CD4-positive, alpha-beta T cell treated with Interleukin-4 for 4 hours (primary cell): Measurements from ENCODE around the gene LDLR.
"Not testable (repeated sequence)": the region's sequence is repeated elsewhere in the genome, so short reads cannot be mapped to it uniquely, and the experiment has no call there.

ENCODE experiments used
- DNase-seq: peaks from one replicate; pipeline ENCODE4 v3.0.0-alpha.2; 2020

The LDLR gene

GRCh38 chr19:11076792-11077191 is 12.5 kb upstream of the LDLR start:
- DNase-seq = not testable (repeated sequence)

- no peak for DNase-seq
These were observed 10.4 kb upstream of the LDLR start for GRCh38 chr19:11078893-11079292.

- DNase-seq = no peak
These were observed 9.3 kb upstream of the LDLR start for GRCh38 chr19:11079999-11080398.

- DNase-seq = no peak
These were observed 1.3 kb upstream of the LDLR start for GRCh38 chr19:11087870-11088505.

GRCh38 chr19:11088506-11089253 is 583 bp upstream of the LDLR start:
- DNase-seq = no peak

GRCh38 chr19:11090014-11090263 is 676 bp downstream of the LDLR start:
- DNase-seq = not testable (repeated sequence)

GRCh38 chr19:11090264-11090996 is 1.2 kb downstream of the LDLR start:
- peak; percentile 99 for DNase-seq

GRCh38 chr19:11090997-11091702 is 1.9 kb downstream of the LDLR start:
- DNase-seq = no peak

GRCh38 chr19:11091703-11092153 is 2.5 kb downstream of the LDLR start:
- peak; percentile 89 for DNase-seq

GRCh38 chr19:11092181-11092538 is 2.9 kb downstream of the LDLR start:
- DNase-seq = peak; percentile 95

- no peak for DNase-seq
These were observed 4.5 kb downstream of the LDLR start for GRCh38 chr19:11093689-11094238.

GRCh38 chr19:11094520-11094894 is 5.2 kb downstream of the LDLR start:
- DNase-seq = no peak

GRCh38 chr19:11096210-11096841 is 7.1 kb downstream of the LDLR start:
- DNase-seq = peak; percentile 78

GRCh38 chr19:11097367-11097766 is 8.1 kb downstream of the LDLR start:
- not testable (repeated sequence) for DNase-seq

- DNase-seq = no peak
These were observed 9.1 kb downstream of the LDLR start for GRCh38 chr19:11098327-11098726.

- no peak for DNase-seq
These were observed 9.6 kb downstream of the LDLR start for GRCh38 chr19:11098861-11099260.

GRCh38 chr19:11100049-11100448 is 10.8 kb downstream of the LDLR start:
- DNase-seq = no peak

- DNase-seq = no peak
These were observed 11.8 kb downstream of the LDLR start for GRCh38 chr19:11101057-11101456.

GRCh38 chr19:11102944-11103343 is 13.7 kb downstream of the LDLR start:
- no peak for DNase-seq

- not testable (repeated sequence) for DNase-seq
These were observed 14.4 kb downstream of the LDLR start for GRCh38 chr19:11103667-11104066.

GRCh38 chr19:11105014-11105636 is 15.9 kb downstream of the LDLR start:
- DNase-seq = no peak

- no peak for DNase-seq
These were observed 17.2 kb downstream of the LDLR start for GRCh38 chr19:11106477-11106876.
